ENCODE measurements around the gene PLXDC2.

DNA sequence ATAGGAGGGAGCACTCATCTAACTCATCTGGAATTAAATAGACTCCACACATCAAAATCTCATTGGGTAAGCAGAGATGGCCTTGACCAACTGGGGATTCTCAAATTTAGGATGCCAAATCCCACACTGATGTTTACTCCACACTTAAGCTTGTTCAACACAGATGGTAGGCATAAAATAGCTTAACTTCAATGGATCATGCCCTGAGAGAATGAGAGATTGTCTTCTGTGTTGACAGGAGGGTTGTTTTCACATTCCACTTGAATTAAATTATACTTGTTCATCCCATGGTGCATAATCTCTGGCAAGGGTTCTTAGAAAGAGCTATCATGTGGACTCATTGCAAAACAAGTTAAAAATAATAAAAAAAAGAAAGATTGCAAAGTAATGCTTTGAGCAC lies 391.4 kb downstream of the PLXDC2 start:
- TF ChIP-seq, protein P1, sequence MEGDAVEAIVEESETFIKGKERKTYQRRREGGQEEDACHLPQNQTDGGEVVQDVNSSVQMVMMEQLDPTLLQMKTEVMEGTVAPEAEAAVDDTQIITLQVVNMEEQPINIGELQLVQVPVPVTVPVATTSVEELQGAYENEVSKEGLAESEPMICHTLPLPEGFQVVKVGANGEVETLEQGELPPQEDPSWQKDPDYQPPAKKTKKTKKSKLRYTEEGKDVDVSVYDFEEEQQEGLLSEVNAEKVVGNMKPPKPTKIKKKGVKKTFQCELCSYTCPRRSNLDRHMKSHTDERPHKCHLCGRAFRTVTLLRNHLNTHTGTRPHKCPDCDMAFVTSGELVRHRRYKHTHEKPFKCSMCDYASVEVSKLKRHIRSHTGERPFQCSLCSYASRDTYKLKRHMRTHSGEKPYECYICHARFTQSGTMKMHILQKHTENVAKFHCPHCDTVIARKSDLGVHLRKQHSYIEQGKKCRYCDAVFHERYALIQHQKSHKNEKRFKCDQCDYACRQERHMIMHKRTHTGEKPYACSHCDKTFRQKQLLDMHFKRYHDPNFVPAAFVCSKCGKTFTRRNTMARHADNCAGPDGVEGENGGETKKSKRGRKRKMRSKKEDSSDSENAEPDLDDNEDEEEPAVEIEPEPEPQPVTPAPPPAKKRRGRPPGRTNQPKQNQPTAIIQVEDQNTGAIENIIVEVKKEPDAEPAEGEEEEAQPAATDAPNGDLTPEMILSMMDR (IDR thresholded peaks at IDR 0.05), result no peak
- no peak for TF ChIP-seq POLR2A (IDR thresholded peaks at IDR 0.05)
